ENCODE results near the gene PLA1A.
"Not testable (repeated sequence)": the region's sequence is repeated elsewhere in the genome, so short reads cannot be mapped to it uniquely, and the experiment has no call there.

Gene PLA1A

GRCh38 chr3:119589102-119589773, 8.4 kb upstream of the PLA1A start:
- Mint-ChIP-seq H3K36me3 (peaks cover 66% of the 10 kb centered on the region), H3K4me1 (peaks cover 62% of the 10 kb centered on the region), H3K27ac (peak overlapping the region; percentile 85), H3K27me3 (no peaks in the 10 kb centered on the region), H3K4me3 (no peak overlapping the region), H3K9me3 (no peaks in the 10 kb centered on the region)
- ATAC-seq: no peak

DNA sequence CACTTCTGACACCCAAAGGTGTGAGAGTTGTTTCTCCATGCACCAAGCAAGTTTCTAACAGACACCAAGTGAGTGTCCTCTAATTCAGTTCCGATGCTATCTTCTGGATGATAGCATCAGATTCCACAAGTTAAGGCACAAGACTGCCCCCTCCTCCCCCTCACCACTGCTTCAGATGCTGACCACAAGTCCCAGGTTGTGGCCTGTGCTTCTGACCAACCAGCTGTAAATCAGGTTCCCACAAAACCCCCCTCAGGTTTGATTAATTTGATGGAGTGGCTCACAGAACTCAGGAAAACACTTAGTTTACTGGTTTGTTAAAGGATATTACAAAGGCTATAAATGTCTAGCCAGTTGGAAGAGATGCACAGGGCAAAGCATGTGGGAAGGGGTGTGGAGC, 7.0 kb upstream of the PLA1A start:
- peaks cover 55% of the 10 kb centered on the region for H3K36me3 Mint-ChIP-seq

GRCh38 chr3:119592861-119593260, 4.8 kb upstream of the PLA1A start:
- peaks cover 34% of the 10 kb centered on the region for H3K36me3 Mint-ChIP-seq
- peaks cover 59% of the 10 kb centered on the region for H3K4me1 Mint-ChIP-seq
- no peak for ATAC-seq
- no peaks in the 10 kb centered on the region for H3K9me3 Mint-ChIP-seq
- no peak overlapping the region for H3K4me3 Mint-ChIP-seq
- peak overlapping the region; percentile 33 for H3K27ac Mint-ChIP-seq
- no peaks in the 10 kb centered on the region for H3K27me3 Mint-ChIP-seq

More for the DNA sequence above, 7.0 kb upstream of the PLA1A start:
- H3K9me3 Mint-ChIP-seq: no peaks in the 10 kb centered on the region
- peaks cover 61% of the 10 kb centered on the region for H3K4me1 Mint-ChIP-seq
- H3K27me3 Mint-ChIP-seq: no peaks in the 10 kb centered on the region
- ATAC-seq: no peak
- no peak overlapping the region for H3K27ac Mint-ChIP-seq
- no peak overlapping the region for H3K4me3 Mint-ChIP-seq

GRCh38 chr3:119594066-119594465, 3.6 kb upstream of the PLA1A start:
- Mint-ChIP-seq H3K36me3 (peaks cover 26% of the 10 kb centered on the region), H3K27me3 (no peaks in the 10 kb centered on the region), H3K9me3 (no peaks in the 10 kb centered on the region), H3K4me1 (peaks cover 60% of the 10 kb centered on the region), H3K27ac (peak overlapping the region; percentile 60), H3K4me3 (no peak overlapping the region)
- ATAC-seq: no peak

GRCh38 chr3:119594929-119595328, 2.8 kb upstream of the PLA1A start:
- H3K4me3 Mint-ChIP-seq, H3K9me3 Mint-ChIP-seq, H3K27me3 Mint-ChIP-seq, H3K27ac Mint-ChIP-seq, ATAC-seq: not testable (repeated sequence)
- Mint-ChIP-seq H3K36me3 (peaks cover 17% of the 10 kb centered on the region), H3K4me1 (peaks cover 60% of the 10 kb centered on the region)

GRCh38 chr3:119595639-119596334, 1.9 kb upstream of the PLA1A start:
- Mint-ChIP-seq H3K4me1 (peaks cover 64% of the 10 kb centered on the region), H3K9me3 (no peaks in the 10 kb centered on the region), H3K27me3 (no peaks in the 10 kb centered on the region), H3K4me3 (no peak overlapping the region), H3K36me3 (peaks cover 9% of the 10 kb centered on the region), H3K27ac (peak overlapping the region; percentile 90)
- ATAC-seq: no peak

- peak overlapping the region; percentile 90 for H3K27ac Mint-ChIP-seq
- peak overlapping the region; percentile 6 for H3K4me3 Mint-ChIP-seq
- no peaks in the 10 kb centered on the region for H3K27me3 Mint-ChIP-seq
- H3K36me3 Mint-ChIP-seq: peaks cover 6% of the 10 kb centered on the region
- H3K4me1 Mint-ChIP-seq: peaks cover 70% of the 10 kb centered on the region
- ATAC-seq: no peak
- H3K9me3 Mint-ChIP-seq: no peaks in the 10 kb centered on the region
Observed at GRCh38 chr3:119596398-119596797, 1.3 kb upstream of the PLA1A start.

DNA sequence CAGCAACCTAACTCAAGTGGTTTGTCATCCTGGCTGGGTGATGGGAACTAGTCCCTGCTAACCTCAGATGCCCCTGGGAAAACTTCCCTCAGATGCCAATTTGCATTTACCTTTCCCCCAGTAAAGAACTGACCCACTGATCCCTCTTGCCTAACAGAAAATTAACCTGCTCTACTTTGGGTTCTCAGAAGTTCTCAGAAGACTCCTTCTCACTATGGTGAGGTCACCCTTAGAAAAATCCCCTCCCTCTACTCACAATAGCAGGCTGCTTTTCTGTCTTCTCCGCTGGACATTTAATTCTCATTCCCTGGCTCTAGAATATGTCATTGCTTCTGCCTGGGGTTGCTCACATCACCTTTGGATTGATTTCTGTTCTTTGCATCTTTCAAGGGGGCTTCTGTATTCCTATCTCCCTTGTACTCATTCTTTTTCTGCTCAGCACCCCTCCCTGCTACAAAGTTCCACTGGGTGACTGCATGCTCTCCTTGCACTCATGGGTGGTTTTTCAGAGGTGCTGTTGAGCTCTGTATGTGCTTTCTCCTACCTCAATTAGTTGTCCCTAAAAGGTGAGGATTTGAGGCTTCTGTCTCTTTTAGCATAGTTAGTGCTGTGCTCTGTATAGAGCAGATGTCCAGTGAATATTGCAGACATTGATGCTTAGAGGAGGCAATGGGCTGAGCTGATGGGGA, 869 bp downstream of the PLA1A start:
- H3K36me3 Mint-ChIP-seq: peaks cover 6% of the 10 kb centered on the region
- H3K9me3 Mint-ChIP-seq: no peaks in the 10 kb centered on the region
- peak; percentile 85 for ATAC-seq
- H3K27ac Mint-ChIP-seq: peak overlapping the region; percentile 90
- H3K27me3 Mint-ChIP-seq: no peaks in the 10 kb centered on the region
- H3K4me3 Mint-ChIP-seq: peak overlapping the region; percentile 49
- H3K4me1 Mint-ChIP-seq: peaks cover 73% of the 10 kb centered on the region

DNA sequence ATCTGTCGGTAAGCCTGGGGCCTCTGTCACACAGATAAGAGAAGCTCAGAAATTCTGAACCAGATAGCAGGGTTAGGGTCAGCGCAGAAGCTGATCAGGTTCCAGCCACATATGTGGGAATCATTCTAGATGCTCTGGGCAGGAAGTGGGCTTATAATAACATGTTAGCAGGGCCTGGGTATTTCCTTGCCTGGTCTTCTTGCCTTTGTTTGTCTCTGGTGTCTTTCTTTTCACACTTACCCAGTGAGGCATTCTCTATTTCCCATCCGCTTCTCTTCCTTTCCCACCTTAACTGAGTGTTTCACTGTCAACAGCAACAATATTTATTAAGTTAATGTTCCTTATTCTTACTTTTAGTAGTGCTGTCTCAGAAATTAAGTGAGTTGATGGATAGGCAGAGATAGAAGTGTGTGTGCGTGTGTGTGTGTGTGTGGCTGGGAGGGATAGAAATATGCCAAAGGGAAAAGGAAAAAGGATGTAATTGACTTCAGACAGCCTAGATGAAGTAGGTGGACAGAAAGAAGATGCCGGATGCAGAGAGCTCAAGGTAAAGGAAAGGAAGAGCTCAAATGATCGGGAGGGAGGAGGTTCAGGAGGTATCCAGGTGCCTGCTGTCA, 2.0 kb downstream of the PLA1A start:
- Mint-ChIP-seq H3K27me3 (no peaks in the 10 kb centered on the region), H3K27ac (peak overlapping the region; percentile 90), H3K9me3 (no peaks in the 10 kb centered on the region), H3K4me3 (peak overlapping the region; percentile 63), H3K4me1 (peaks cover 73% of the 10 kb centered on the region), H3K36me3 (no peaks in the 10 kb centered on the region)
- ATAC-seq: no peak

DNA sequence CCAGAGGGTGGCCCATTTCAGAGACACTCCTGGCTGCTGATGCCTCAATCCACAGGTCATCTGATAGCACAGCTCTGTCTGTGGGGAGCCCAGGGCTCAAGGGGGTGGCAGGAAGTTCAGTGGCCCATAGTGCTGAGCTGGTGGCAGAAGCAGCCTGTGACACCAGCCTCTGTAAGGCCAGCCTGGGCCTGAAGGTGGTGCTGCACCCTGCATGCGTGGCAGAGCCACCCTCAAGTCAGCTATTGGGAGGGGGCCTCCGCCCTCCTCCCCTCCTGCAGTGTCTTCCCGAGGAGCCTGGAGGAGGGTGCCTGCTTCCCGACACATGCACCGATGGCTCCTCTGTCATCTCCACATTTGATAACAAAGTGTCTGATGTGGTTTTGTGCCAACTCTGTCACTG, 3.0 kb downstream of the PLA1A start:
- Mint-ChIP-seq H3K9me3 (no peaks in the 10 kb centered on the region), H3K4me1 (peaks cover 70% of the 10 kb centered on the region), H3K27ac (peak overlapping the region; percentile 90), H3K4me3 (peak overlapping the region; percentile 32), H3K27me3 (no peaks in the 10 kb centered on the region), H3K36me3 (no peaks in the 10 kb centered on the region)
- ATAC-seq: peak; percentile 79

DNA sequence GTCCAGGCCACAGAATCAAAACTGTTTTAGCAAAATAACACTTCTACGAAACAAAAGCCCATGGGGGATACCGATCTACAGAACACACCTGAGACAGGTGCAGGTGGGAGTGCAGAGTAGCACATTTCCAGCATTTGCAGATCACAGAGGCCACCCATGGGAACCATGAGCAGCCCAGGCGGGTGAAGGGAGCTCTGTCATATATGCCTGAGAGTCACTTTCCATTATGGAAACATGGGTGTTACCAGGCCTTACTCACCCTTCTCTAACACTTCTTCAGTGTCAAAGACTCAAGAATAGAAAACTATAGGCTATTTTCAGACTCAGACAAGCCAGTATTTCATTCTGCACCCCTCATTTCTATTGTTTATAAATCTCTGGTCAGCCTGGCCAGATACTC, 3.5 kb downstream of the PLA1A start:
- H3K27ac Mint-ChIP-seq: peak overlapping the region; percentile 90

DNA sequence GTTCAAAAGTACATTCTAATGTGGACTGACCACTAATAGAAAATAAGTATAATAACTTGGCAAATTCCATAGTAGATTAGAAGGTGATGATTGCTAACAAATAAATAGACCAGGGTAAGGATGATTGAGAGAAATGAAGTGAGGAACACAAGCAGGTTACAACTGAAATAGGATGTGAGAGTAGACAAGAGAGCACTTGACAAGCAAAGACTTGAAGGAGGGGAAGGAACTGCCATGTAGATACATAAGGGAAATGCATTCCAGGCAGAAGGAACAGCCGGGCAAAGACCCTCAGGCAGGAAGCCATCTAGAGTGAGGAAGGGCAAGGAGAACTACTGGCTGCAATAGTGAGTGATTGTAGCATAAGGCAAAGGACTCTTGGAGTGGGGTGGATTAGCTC, 5.0 kb downstream of the PLA1A start:
- ATAC-seq: no peak

More for the DNA sequence above, 3.5 kb downstream of the PLA1A start:
- no peaks in the 10 kb centered on the region for H3K27me3 Mint-ChIP-seq
- ATAC-seq: no peak
- H3K36me3 Mint-ChIP-seq: no peaks in the 10 kb centered on the region
- H3K9me3 Mint-ChIP-seq: no peaks in the 10 kb centered on the region
- peak overlapping the region; percentile 19 for H3K4me3 Mint-ChIP-seq
- peaks cover 66% of the 10 kb centered on the region for H3K4me1 Mint-ChIP-seq

GRCh38 chr3:119604878-119605277, 7.2 kb downstream of the PLA1A start:
- no peak for ATAC-seq
- H3K27ac Mint-ChIP-seq: no peak overlapping the region
- H3K4me1 Mint-ChIP-seq: peaks cover 30% of the 10 kb centered on the region
- H3K4me3 Mint-ChIP-seq: no peak overlapping the region
- H3K36me3 Mint-ChIP-seq: peaks cover 19% of the 10 kb centered on the region
- no peaks in the 10 kb centered on the region for H3K27me3 Mint-ChIP-seq
- H3K9me3 Mint-ChIP-seq: no peaks in the 10 kb centered on the region

More for the DNA sequence above, 5.0 kb downstream of the PLA1A start:
- Mint-ChIP-seq H3K36me3 (peaks cover 7% of the 10 kb centered on the region), H3K4me1 (peaks cover 52% of the 10 kb centered on the region), H3K4me3 (no peak overlapping the region), H3K27me3 (no peaks in the 10 kb centered on the region), H3K9me3 (no peaks in the 10 kb centered on the region), H3K27ac (no peak overlapping the region)

- no peaks in the 10 kb centered on the region for H3K27me3 Mint-ChIP-seq
- peaks cover 39% of the 10 kb centered on the region for H3K36me3 Mint-ChIP-seq
- no peaks in the 10 kb centered on the region for H3K4me1 Mint-ChIP-seq
- no peak for ATAC-seq
- peaks cover 3% of the 10 kb centered on the region for H3K9me3 Mint-ChIP-seq
- H3K27ac Mint-ChIP-seq: no peak overlapping the region
- H3K4me3 Mint-ChIP-seq: no peak overlapping the region
Observed at GRCh38 chr3:119608405-119609000, 10.8 kb downstream of the PLA1A start.

DNA sequence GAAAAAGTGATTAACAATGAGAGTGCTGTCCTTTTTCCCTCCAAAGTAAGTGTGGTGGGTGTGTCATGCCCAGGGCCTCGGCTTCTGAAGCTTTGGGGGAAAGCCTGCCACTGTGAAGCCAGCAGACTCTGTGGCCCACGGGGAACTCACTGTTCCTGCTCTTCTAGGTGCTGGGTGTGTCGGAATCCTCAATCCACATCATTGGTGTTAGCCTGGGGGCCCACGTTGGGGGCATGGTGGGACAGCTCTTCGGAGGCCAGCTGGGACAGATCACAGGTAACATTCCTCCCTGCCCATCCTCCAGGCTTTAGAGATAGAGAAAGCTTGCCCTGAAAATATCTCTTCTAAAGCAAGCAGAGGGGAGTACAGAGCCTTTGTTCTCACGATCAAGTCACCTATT, 11.6 kb downstream of the PLA1A start:
- H3K27ac Mint-ChIP-seq: no peak overlapping the region
- peaks cover 3% of the 10 kb centered on the region for H3K9me3 Mint-ChIP-seq
- ATAC-seq: no peak
- no peak overlapping the region for H3K4me3 Mint-ChIP-seq
- H3K36me3 Mint-ChIP-seq: peaks cover 39% of the 10 kb centered on the region
- H3K27me3 Mint-ChIP-seq: no peaks in the 10 kb centered on the region
- no peaks in the 10 kb centered on the region for H3K4me1 Mint-ChIP-seq
